MM.1S (cell line): ENCODE data around the gene AICDA.
"Not testable (repeated sequence)": the region's sequence is repeated elsewhere in the genome, so short reads cannot be mapped to it uniquely, and the experiment has no call there.

Experiments
- DNase-seq: peaks from one replicate; pipeline ENCODE4 v3.0.0-alpha.2; 2015
- H2AFZ ChIP-seq: fragments of 300-600 bp; sonication (generic); 2 replicates; pipeline ENCODE4 v1.6.0; 2016; ENCODE audit warnings: antibody characterized with exemption, low read length
- H3F3A ChIP-seq: fragments of 300-600 bp; sonication (generic); 2 replicates; pipeline ENCODE4 v1.6.1; 2016; ENCODE audit warnings: mild to moderate bottlenecking, antibody characterized with exemption, low read length, moderate library complexity, mixed read lengths; ENCODE audit not compliant: insufficient read depth
- H3K27ac ChIP-seq: fragments of 300-600 bp; sonication (generic); 2 replicates; pipeline ENCODE4 v1.5.1; 2016; ENCODE audit warnings: mild to moderate bottlenecking, low read length
- H3K27me3 ChIP-seq: fragments of 300-600 bp; sonication (generic); replicated peaks from 2 replicates; pipeline ENCODE4 v1.6.0; 2016; ENCODE audit warnings: low read length; ENCODE audit not compliant: insufficient read depth
- H3K36me3 ChIP-seq: fragments of 300-600 bp; sonication (generic); replicated peaks from 2 replicates; pipeline ENCODE4 v1.6.1; 2016; ENCODE audit warnings: mild to moderate bottlenecking, low read length, mixed read lengths; ENCODE audit not compliant: insufficient read depth
- H3K4me1 ChIP-seq: fragments of 300-600 bp; sonication (generic); 2 replicates; pipeline ENCODE4 v1.6.1; 2016; ENCODE audit warnings: low read length, mixed read lengths
- H3K4me2 ChIP-seq: fragments of 300-600 bp; sonication (generic); 2 replicates; pipeline ENCODE4 v1.6.0; 2016; ENCODE audit warnings: low read depth, low read length
- H3K4me3 ChIP-seq: fragments of 300-600 bp; sonication (generic); 2 replicates; pipeline ENCODE4 v1.5.1; 2016; ENCODE audit warnings: low read length, mixed read lengths
- H3K79me2 ChIP-seq: fragments of 300-600 bp; sonication (generic); 2 replicates; pipeline ENCODE4 v1.6.1; 2016; ENCODE audit warnings: mixed run types, low read length, mixed read lengths
- H3K9ac ChIP-seq: fragments of 300-600 bp; sonication (generic); 2 replicates; pipeline ENCODE4 v1.6.1; 2016; ENCODE audit warnings: low read length, mixed read lengths
- H3K9me2 ChIP-seq: fragments of 300-600 bp; sonication (generic); replicated peaks from 2 replicates; pipeline ENCODE4 v1.6.1; 2016; ENCODE audit warnings: mild to moderate bottlenecking, low read length, mixed read lengths; ENCODE audit not compliant: insufficient read depth
- H3K9me3 ChIP-seq: fragments of 300-600 bp; sonication (generic); replicated peaks from 2 replicates; pipeline ENCODE4 v1.6.1; 2016; ENCODE audit warnings: mild to moderate bottlenecking, low read length, mixed read lengths; ENCODE audit not compliant: insufficient read depth
- H4K20me1 ChIP-seq: fragments of 300-600 bp; sonication (generic); 2 replicates; pipeline ENCODE4 v1.6.1; 2016; ENCODE audit warnings: mild to moderate bottlenecking, low read length, moderate library complexity, mixed read lengths; ENCODE audit not compliant: insufficient read depth
- EZH2 ChIP-seq: fragments of 300-600 bp; sonication (generic); optimal IDR thresholded peaks from 2 replicates; pipeline ENCODE3; 2017; ENCODE audit warnings: low read depth, mild to moderate bottlenecking, antibody characterized with exemption, low read length, mixed read lengths
- EZH2phosphoT487 ChIP-seq: fragments of 300-600 bp; sonication (generic); IDR thresholded peaks from 2 replicates; pipeline ENCODE4 v1.6.1; 2018; ENCODE audit warnings: antibody characterized with exemption, low read length
- TF ChIP-seq, protein P1 (sequence below): fragments of 300-600 bp; sonication (generic); IDR thresholded peaks from 2 replicates; pipeline ENCODE4 v1.5.1; 2016; ENCODE audit warnings: antibody characterized with exemption, low read length, mixed read lengths

AICDA gene

GRCh38 chr12:8637244-8637643 is 24.6 kb upstream of the AICDA start:
- TF ChIP-seq EZH2 = no peak
- TF ChIP-seq, protein P1, sequence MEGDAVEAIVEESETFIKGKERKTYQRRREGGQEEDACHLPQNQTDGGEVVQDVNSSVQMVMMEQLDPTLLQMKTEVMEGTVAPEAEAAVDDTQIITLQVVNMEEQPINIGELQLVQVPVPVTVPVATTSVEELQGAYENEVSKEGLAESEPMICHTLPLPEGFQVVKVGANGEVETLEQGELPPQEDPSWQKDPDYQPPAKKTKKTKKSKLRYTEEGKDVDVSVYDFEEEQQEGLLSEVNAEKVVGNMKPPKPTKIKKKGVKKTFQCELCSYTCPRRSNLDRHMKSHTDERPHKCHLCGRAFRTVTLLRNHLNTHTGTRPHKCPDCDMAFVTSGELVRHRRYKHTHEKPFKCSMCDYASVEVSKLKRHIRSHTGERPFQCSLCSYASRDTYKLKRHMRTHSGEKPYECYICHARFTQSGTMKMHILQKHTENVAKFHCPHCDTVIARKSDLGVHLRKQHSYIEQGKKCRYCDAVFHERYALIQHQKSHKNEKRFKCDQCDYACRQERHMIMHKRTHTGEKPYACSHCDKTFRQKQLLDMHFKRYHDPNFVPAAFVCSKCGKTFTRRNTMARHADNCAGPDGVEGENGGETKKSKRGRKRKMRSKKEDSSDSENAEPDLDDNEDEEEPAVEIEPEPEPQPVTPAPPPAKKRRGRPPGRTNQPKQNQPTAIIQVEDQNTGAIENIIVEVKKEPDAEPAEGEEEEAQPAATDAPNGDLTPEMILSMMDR = no peak
- TF ChIP-seq EZH2phosphoT487 = no peak
- Histone ChIP-seq H3K4me2 (no peak overlapping the region), H2AFZ (no peak overlapping the region), H3K4me3 (no peak overlapping the region), H3K27me3 (peaks cover 4% of the 10 kb centered on the region; the same call in 1 of the 2 replicates), H3K36me3 (no peaks in the 10 kb centered on the region), H3K9me3 (no peaks in the 10 kb centered on the region), H3K27ac (no peak overlapping the region), H3K79me2 (no peaks in the 10 kb centered on the region), H3K9ac (no peak overlapping the region), H3K4me1 (no peaks in the 10 kb centered on the region), H3K9me2 (no peaks in the 10 kb centered on the region), H3F3A (no peaks in the 10 kb centered on the region), H4K20me1 (no peaks in the 10 kb centered on the region)
- DNase-seq = peak; percentile 4

DNA sequence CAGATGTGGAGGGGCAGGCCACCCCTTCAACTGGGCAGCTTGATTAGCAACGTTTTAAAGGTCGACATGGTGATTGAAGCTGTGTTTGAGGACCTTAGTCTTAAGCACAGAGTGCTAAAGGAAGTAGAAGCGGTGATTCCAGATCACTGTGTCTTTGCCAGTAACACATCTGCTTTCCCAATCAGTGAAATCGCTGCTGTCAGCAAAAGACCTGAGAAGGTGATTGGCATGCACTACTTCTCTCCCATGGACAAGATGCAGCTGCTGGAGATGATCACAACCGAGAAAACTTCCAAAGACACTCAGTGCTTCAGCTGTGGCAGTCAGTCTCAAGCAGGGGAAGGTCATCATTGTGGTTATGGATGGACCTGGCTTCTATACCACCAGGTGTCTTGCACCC is 23.9 kb upstream of the AICDA start:
- DNase-seq = no peak
- no peaks in the 10 kb centered on the region for H3K79me2 ChIP-seq
- no peaks in the 10 kb centered on the region for H3F3A ChIP-seq
- no peaks in the 10 kb centered on the region for H3K4me1 ChIP-seq
- H3K27me3 ChIP-seq = no peaks in the 10 kb centered on the region; the same call in 1 of the 2 replicates
- H3K9ac ChIP-seq = no peak overlapping the region
- no peaks in the 10 kb centered on the region for H3K9me3 ChIP-seq
- no peak overlapping the region for H3K27ac ChIP-seq
- TF ChIP-seq EZH2 = no peak
- TF ChIP-seq, protein P1 = no peak
- no peak for TF ChIP-seq EZH2phosphoT487
- no peak overlapping the region for H3K4me2 ChIP-seq
- H3K9me2 ChIP-seq = no peaks in the 10 kb centered on the region
- H3K36me3 ChIP-seq = no peaks in the 10 kb centered on the region
- H3K4me3 ChIP-seq = no peak overlapping the region
- H4K20me1 ChIP-seq = no peaks in the 10 kb centered on the region
- no peak overlapping the region for H2AFZ ChIP-seq

- H3K4me3 ChIP-seq, H3K27ac ChIP-seq, H3K4me1 ChIP-seq, H2AFZ ChIP-seq, H3K9me2 ChIP-seq, H3K36me3 ChIP-seq, H3K9ac ChIP-seq, H3K27me3 ChIP-seq, H4K20me1 ChIP-seq, H3K9me3 ChIP-seq, H3K4me2 ChIP-seq, H3F3A ChIP-seq, H3K79me2 ChIP-seq, DNase-seq: not testable (repeated sequence)
Observed at GRCh38 chr12:8636007-8636346, 23.3 kb upstream of the AICDA start.

GRCh38 chr12:8635342-8636006 is 22.8 kb upstream of the AICDA start:
- H3K36me3 ChIP-seq, H3K9me2 ChIP-seq, H3K27me3 ChIP-seq, H4K20me1 ChIP-seq, H3F3A ChIP-seq, H3K79me2 ChIP-seq, H3K4me2 ChIP-seq, H3K4me3 ChIP-seq, H3K4me1 ChIP-seq, H3K9me3 ChIP-seq, DNase-seq, H3K9ac ChIP-seq, H3K27ac ChIP-seq, H2AFZ ChIP-seq: not testable (repeated sequence)
